Stimulated activated CD8-positive, alpha-beta memory T cell treated with anti-CD3 and anti-CD28 coated beads, Interleukin-2, amount 100 ng/mL, for 1 hour (primary cell): ENCODE results near the gene TMEM256.
A peak's percentile ranks its signal among the peaks of the same experiment; 100 is the strongest.
"Not testable (repeated sequence)": the region's sequence is repeated elsewhere in the genome, so short reads cannot be mapped to it uniquely, and the experiment has no call there.

ENCODE experiments used
- DNase-seq, 2 donors: peaks; one replicate each; pipeline ENCODE4 v3.0.0-alpha.2; 2020; ENCODE audit warnings: low read depth in 2 of 2

Gene TMEM256

DNA sequence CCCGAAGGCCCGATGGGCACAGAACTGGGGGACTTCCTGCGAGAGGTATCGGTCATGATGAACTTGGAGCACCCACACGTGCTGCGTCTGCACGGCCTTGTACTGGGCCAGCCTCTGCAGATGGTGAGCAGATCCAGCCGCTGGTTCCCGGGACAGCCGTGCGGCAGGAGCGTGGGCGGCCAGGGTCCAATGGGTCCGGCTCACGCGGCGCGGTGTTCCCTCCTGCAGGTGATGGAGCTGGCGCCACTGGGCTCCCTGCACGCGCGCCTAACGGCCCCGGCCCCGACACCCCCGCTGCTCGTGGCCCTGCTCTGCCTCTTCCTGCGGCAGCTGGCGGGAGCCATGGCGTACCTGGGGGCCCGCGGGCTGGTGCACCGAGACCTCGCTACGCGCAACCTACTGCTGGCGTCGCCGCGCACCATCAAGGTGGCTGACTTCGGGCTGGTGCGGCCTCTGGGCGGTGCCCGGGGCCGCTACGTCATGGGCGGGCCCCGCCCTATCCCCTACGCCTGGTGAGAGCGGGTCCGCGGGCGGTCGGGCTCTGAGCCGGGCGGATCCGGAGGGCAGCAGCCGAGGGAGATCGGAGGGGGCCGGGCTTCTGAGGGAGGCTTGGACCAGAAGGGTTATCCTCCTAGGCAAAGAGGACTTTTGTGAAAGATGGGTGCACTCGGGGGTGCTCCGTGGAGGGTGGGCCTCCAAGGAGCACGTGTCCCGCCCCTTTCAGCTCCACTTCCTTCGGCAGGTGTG, 20.0 kb downstream of the TMEM256 start:
- DNase-seq: peak; percentile 50 to 61

DNA sequence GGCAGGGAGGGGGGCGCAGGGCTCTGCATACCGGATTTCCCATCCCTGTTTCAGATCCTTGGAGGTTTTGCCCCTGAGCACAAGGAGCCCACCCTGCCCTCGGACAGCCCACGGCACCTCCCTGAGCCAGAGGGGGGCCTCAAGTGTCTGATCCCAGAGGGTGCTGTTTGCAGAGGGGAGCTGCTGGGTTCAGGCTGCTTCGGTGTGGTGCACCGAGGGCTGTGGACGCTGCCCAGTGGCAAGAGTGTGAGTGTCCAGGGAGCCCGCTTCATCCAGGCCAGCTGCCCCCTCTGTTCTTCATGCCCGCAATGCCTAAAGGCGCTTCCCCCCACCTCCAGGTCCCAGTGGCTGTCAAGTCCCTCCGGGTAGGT, 20.5 kb downstream of the TMEM256 start:
- no peak for DNase-seq

DNA sequence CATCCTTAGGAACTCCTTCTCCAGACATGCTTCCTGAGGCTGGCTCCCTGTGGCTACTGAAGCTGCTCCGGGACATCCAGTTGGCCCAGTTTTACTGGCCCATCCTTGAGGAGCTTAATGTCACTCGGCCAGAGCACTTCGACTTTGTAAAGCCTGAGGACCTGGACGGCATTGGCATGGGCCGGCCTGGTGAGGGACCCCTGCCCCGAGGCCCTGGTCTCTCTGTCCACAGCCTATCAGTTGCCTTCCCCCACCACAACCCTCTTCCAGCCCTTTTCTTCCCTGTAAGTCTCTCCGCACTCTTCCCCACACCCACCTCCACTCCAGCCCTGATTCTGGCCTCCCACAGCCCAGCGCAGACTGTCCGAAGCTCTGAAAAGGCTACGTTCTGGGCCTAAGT, 21.0 kb downstream of the TMEM256 start:
- DNase-seq: no peak

DNA sequence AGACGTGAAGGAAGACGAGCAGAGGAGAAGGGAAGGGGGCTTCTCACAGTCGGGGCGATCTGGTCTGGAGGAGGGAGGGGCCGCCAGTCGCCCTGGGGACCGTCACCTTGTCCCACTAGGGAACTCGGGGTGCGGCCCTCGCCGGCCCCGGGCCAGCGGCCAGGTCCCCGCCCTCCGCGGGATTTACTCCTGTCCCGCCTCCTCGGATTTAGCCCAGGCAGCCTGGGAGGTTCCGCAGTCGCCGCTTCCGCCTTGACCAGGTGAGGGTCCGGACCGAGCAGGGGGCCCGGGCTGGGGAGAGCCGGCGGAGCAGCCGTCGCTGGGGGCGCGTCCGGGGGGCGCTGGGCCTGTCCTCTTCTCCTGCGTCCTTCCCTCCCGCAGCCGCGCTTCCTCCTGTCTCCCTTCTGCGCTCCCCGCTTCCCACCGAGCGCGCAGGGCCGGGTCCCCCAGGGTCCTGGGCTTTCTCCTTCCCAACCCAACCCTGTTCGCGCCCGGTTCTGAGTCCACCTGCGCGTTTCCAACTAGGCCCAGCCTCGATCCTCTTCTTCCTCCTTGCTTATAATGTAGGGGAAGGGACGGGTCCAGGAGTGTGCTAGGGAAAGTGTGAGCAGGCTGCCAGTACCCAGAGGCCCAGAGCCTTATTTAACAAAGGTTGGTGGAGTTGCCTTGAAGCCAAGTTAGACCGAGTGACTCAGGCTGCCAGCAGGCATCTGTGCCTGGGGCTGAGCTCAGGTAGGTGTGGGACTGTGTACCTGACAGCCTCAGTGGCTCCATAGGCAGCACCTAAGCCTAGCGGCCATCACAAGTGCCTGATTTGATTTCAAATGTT, 22.8 kb downstream of the TMEM256 start, which contains the start of gene TNK1:
TNK1 (plus strand) TSS at position 235 of the 829 bp plus-strand sequence. CDS start 1,838 bp downstream, outside the sequence.
- DNase-seq: no peak

DNA sequence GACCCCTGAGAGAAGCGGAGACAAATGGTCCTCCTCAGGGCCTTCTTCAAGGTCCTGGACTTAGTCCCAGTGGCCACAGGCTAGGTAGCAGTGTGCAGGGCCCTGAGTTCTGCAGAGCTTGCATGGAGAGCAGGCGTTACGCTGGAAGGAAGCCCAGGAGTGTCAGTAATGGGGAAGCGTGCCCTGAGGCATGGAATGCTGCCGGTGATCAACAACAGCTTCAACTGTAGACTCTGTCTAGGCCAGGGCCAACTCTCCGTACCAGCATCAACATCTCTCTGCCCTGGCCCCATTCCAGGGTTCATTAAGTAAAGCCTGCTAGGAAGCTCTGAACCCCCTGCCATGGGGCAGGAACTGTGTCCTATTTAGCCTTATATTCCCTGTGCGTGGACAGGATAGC, 23.6 kb downstream of the TMEM256 start:
- no peak for DNase-seq

DNA sequence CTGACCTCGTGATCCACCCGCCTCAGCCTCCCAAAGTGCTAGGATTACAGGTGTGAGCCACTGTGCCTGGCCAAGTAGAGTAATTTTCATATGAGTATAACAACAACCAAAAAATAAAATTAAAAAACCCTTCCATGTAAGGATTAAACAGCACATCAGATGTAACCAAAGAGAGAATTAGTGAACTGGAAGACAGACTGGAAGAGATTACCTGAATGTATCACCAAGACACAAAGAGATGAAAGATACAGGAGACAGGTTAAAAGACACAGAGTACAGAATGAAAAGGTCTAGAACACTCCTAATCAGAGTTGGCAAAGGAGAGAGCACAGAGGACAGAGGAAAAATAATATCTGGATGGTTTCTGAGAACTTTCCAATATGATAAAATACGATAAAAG, 24.8 kb downstream of the TMEM256 start:
- no peak for DNase-seq

DNA sequence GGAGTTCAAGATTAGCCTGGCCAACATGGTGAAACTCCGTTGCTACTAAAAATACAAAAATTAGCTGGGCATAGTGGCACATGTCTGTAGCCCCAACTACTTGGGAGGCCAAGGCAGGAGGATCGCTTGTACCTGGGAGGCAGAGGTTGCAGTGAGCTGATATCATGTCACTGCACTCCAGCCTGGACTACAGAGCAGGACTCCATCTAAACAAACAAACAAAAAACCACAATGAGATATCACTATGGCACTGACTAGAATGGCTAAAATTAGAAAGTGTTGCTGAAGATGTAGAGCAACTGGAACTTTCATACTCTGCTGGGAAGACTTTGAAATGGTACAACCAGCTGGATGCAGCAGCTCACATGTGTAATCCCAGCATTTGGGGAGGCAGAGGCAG, 29.5 kb downstream of the TMEM256 start:
- DNase-seq: no peak

DNA sequence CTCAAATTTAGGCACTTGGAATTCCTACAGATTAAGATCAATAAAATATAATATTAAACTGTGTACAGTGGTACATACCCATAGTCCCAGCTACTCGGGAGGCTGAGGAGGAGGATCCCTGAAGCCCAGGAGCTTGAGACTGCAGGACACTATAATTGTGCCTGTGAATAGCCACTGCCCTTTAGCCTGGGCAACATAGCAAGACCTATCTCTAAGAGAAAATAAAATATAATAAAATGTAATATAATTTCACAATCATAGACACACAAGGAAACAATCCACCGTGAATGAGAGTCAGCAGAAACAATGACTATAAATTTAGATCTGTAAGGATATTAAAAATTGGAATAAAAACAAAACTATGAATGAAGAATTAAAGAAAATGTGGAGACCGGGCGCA, 33.0 kb downstream of the TMEM256 start:
- no peak for DNase-seq

DNA sequence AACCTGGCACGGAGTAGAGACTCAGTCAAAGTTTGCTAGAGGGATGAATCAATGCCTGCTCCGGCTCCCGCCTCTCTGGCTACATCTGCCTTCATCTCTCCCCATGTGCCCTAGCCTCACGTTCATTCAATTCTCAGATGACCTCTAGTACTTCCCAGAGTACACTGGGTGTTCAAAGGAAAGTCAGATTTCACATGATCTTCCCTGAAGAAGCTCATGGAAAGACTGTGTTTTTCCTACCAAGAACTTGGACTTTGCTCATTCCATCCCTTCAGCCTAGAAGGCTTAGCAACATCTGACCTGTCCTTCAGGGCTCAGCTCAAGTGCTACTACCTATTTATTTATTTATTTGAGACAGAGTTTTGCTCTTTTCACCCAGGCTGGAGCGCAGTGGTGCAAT, 34.1 kb downstream of the TMEM256 start:
- no peak for DNase-seq

DNA sequence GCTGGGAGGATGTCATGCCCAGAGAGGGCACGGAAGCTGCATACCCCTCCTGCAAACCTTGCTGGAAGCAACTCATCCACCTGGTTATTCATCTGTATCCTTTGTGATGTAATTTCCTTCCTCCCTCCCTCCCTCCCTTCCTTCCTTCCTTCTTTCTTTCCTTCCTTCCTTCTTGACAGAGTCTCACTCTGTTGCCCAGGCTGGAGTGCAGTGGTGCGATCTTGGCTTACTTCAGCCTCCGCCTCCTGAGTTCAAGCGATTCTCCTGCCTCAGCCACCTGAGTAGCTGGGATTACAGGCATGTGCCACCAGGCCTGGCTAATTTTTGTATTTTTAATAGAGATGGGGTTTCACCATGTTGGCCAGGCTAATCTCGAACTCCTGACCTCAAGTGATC, 35.3 kb downstream of the TMEM256 start:
- DNase-seq: not testable (repeated sequence)

DNA sequence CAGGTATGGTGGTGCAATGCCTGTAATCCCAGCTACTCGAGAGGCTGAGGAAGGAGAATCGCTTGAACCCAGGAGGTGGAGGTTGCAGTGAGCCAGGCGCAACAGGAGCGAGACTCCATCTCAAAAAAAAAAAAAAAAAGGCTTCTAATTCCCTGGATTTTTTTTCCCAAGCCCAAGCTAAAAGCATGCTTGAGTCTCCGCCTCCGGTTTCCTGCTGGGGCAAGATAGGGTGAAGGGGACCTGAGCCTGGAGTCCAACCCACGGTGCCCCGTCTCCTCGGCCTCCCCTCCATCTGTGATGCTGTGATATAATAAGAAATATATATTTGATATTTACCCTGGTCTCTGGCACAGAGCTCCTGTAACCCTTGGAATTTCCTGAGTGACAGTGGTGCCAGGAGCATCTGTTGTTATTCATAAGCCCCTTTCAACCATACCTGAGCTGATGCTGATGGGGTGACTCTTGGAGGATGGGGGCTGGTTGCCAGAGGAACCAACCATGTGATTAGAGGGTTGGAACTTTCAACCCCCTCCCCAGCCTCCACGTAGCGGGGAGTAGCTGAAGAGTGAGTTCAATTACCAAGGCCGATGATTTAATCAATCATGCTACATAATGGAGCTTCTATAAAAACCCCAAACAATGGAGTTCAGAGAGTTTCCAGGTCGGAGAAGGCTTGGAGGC, 35.8 kb downstream of the TMEM256 start:
- no peak for DNase-seq

DNA sequence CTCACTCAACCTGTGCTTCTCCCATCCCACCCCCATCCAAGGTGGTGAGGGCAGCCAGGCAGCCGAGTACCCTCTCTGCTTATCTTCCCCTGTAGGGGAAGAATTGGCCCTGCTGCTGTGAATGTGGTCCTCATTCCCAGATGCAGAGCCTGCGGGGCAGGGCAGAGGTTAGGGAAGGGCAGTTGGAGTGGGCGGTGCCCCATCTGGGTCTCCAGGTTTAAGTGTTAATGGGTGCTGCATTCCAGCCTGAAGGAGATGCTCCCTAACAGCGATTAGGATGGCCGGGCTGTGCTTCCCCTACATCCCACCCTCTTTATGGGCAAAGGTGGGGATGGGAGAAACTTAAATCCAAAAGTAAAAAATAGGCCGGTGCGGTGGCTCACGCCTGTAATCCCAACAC, 36.8 kb downstream of the TMEM256 start:
- DNase-seq: no peak

DNA sequence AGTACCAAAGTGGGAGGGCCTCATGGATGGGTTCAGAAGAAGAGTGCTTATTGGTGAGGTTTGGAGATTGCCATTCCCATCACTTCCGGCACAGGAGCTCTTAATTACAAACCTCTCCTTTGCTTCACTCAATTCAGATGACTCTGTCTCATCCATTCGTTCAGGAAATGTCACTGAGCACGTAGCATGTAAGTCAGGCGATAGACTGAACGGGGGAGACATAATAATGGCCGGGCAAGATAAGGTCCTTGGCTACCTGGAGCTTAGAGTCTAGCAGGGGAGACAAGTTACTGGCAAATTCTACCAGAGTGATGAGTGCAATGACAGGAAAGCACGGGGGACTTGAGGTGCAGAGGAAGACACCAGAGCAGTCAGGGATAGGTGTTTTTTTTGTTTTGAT, 37.9 kb downstream of the TMEM256 start:
- DNase-seq: not testable (repeated sequence)

DNA sequence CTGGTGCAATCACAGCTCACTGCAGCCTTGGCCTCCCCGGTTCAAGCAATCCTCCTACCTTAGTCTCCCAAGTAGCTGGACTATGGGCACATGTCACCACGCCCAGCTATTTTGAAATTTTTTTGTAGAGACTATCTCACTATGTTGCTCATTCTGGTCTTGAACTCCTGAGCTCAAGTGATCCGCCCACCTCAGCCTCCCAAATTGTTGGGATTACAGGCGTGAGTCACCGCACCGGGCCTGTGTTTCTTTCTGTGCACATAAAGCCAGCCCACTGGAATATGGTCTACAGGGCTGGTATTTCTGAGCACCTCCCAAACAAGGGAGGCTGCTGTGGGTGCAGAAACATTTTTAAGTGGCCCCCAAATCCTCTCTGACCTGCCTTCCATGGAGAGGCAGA, 40.6 kb downstream of the TMEM256 start:
- DNase-seq: no peak

DNA sequence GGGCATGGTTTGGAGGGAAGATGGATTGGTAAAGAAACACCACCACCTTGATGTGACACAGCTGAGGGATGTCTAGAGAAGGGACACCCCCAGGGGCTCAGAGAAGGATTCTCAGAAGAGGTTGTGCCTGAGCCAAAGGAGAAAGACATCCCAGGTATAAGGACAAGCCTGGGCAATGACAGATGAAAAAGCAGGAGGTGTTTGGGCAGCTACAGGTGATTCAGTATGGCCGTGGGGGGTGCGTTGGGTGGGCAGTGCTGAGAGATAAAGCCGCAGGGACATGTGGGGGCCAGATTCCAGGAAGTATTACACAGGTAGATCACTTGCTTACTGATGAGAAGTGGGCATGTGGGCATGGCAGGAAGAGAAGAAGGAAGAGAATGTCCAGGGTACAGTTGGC, 42.0 kb downstream of the TMEM256 start:
- no peak for DNase-seq

DNA sequence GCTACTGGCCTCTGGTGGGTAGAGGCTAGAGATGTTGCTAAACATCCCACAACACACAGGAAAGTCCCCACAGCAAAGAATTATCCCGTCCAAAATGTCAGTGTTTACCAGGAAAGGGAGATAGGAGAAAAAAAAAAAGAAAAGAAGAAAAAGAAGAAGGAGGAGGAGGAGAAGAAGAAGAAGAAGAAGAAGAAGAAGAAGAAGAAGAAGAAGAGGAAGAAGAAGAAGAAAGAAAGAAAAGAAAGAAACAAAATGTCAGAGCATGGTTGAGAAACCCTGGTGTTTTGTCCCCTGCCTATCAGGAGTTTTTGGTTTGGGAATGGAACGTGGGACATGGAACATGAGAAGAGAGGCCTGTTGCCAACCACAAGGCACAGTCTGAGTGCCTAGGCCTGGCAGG, 46.5 kb downstream of the TMEM256 start:
- DNase-seq: no peak

DNA sequence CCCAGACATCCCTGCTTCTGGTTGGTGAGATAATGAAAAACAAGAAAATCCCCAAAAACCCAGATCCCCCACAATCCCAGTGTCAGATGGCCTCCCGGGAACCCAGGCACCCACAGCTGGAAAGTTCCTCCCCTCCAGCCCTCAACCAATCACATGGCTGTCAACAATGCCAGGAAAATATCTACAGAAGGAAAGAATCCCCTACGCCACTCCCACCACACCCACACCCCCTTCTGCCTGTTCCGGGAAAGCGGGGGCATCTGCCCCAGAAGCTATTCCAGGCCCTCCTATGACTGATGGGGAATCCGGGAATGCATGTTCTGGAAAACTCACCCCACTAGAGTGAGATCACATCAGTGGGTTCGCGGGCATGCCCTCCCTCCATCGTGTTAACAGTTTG, 47.1 kb downstream of the TMEM256 start:
- no peak for DNase-seq

DNA sequence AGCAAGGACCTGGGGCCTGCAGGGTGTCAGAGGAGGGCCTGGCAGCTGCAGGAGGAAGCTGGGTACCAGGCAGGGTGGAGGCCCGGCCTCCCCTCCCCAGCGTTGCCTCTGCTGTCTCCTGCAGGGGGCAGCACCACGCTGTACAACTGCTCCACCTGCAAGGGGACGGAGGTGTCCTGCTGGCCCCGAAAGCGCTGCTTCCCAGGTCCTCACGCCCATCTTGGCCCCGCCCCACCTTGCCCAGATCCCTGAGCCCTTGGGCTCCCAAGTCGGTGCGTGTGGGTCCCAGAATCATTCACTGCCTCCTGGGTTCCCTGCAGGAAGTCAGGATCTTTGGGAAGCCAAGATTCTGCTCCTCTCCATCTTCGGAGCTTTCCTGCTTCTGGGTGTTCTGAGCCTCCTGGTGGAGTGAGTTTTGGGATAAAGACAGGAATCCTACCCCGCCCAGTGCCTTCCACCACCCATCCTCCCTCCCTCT, 47.8 kb downstream of the TMEM256 start:
- DNase-seq: peak; percentile 73 to 79

DNA sequence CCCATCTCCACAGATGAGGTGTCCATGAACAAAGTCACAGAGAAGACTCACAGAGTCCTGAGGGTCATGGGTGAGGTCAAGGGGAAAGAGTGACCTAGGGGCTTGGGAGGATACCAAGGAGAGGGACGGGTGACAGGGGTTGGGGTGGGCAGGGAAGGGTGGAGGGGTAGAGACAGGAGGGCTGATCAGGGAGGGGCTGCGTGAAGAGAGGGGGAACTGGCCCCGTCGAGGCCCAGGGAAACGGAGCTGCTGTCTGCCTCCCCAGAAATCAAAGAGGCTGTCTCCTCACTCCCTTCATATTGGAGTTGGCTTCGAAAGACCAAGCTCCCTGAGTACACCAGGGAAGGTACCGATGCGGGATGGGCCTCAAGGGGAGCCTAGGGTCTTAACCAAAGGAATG, 48.3 kb downstream of the TMEM256 start:
- no peak for DNase-seq

DNA sequence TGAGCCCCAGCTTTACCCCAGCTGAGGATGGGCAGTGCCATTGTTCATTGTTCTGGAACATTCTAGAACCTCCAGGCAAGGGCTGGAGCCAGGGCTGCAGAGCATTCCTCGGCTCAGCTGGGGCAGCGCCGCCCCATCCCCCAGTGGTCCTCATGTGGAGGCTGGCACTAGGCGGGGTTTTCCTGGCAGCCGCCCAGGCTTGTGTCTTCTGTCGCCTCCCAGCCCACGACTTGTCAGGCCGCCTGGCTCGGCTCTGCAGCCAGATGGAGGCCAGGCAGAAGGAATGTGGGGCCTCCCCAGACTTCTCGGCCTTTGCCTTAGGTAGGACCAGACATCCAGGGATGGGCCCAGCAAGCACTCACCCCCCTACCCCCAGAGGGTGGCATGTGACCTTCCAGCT, 48.8 kb downstream of the TMEM256 start, which contains the start of gene TMEM95:
TMEM95 (plus strand) TSS at position 104 of the 400 bp plus-strand sequence; CDS start at position 153, 49 bp downstream.
- no peak for DNase-seq

DNA sequence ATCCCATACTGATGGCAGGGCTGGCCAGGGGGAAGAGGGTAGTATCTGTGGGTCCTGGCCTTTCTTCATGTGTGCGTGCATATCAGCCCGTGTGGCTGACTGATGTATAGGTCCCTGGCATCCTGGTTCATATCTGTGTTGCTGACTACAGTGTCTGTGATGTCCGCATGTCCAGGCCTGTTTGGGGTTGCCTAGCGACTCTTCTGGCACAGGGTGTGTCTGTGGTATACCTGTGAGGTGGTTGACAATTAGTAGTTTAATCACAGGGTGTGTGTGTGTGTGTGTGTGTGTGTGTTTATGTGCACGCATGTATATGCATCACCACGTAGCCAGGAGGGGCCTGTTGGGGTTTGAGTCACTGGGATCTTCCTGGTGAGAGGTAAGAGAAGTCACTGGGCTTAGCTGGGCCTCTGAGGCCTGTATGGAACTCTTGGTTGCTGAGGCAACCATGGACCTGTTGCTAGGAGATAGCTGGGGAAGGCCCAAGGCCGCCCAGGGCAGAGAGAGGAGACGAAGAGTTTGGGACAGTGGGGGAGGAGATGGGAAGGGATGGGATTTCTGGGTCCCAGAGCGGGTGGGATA, 49.5 kb downstream of the TMEM256 start:
- no peak for DNase-seq
